HG02678 (cell line): Measurements from ENCODE around the gene ZSCAN2.

ENCODE experiments used
- ATAC-seq: cut with Tn5 transposase; IDR thresholded peaks from one replicate; pipeline ENCODE4 v1.9.1; 2021; ENCODE audit warnings: mild to moderate bottlenecking, moderate library complexity; ENCODE audit not compliant: unreplicated experiment

The ZSCAN2 gene

GRCh38 chr15:84668221-84668982, 67.6 kb downstream of the ZSCAN2 start:
- ATAC-seq, result no peak

- ATAC-seq, result no peak
Observed at GRCh38 chr15:84669726-84670125, 68.9 kb downstream of the ZSCAN2 start.

DNA sequence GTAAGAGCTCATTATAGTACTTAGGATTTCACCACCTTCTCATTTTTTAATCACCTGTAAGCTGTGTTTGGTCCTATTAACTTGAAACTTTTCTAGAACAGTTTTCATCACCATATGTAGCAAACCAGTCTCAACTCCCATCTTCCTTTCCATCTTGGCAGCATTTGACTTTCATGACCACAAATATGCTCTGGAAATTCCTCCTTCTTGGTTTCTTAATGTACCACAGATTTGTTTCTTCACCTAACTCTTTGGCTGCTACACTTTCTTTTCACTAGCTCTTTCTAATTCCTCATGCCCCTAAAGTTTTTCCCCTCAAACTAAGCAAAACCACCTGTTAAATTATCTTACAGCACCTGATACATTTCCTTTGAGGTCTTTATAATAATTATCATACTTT, 70.4 kb downstream of the ZSCAN2 start:
- no peak for ATAC-seq
